ENCODE measurements around the gene GALNTL6.
"Not testable (repeated sequence)": the region's sequence is repeated elsewhere in the genome, so short reads cannot be mapped to it uniquely, and the experiment has no call there.

Gene GALNTL6

GRCh38 chr4:172887959-172888358 lies 1074.8 kb downstream of the GALNTL6 start:
- no peaks in the 10 kb centered on the region for H3K36me3 ChIP-seq (ENCODE audit: control insufficient read depth, insufficient read depth, low read length)
- H3K4me1 ChIP-seq (ENCODE audit: control insufficient read depth, insufficient read depth, low read length) = no peaks in the 10 kb centered on the region
- no peak overlapping the region for H3K9ac ChIP-seq (ENCODE audit: low read depth, low read length)
- H3K9me3 ChIP-seq (ENCODE audit: control insufficient read depth, insufficient read depth, low read length) = no peaks in the 10 kb centered on the region
- H3K27me3 ChIP-seq (ENCODE audit: control insufficient read depth, insufficient read depth, low read length) = no peaks in the 10 kb centered on the region
- H3K4me3 ChIP-seq (ENCODE audit: low read depth, low read length) = no peak overlapping the region

- Histone ChIP-seq H3K36me3 (ENCODE audit: control insufficient read depth, insufficient read depth, low read length) (no peaks in the 10 kb centered on the region), H3K4me3 (ENCODE audit: low read depth, low read length) (no peak overlapping the region), H3K4me1 (ENCODE audit: control insufficient read depth, insufficient read depth, low read length) (no peaks in the 10 kb centered on the region), H3K27me3 (ENCODE audit: control insufficient read depth, insufficient read depth, low read length) (no peaks in the 10 kb centered on the region), H3K9ac (ENCODE audit: low read depth, low read length) (no peak overlapping the region), H3K9me3 (ENCODE audit: control insufficient read depth, insufficient read depth, low read length) (no peaks in the 10 kb centered on the region)
Observed at GRCh38 chr4:172892300-172892699, 1079.1 kb downstream of the GALNTL6 start.

GRCh38 chr4:172895699-172896098 lies 1082.5 kb downstream of the GALNTL6 start:
- no peaks in the 10 kb centered on the region for H3K36me3 ChIP-seq (ENCODE audit: control insufficient read depth, insufficient read depth, low read length)
- H3K4me1 ChIP-seq (ENCODE audit: control insufficient read depth, insufficient read depth, low read length) = no peaks in the 10 kb centered on the region
- no peaks in the 10 kb centered on the region for H3K27me3 ChIP-seq (ENCODE audit: control insufficient read depth, insufficient read depth, low read length)
- H3K9ac ChIP-seq (ENCODE audit: low read depth, low read length) = no peak overlapping the region
- no peaks in the 10 kb centered on the region for H3K9me3 ChIP-seq (ENCODE audit: control insufficient read depth, insufficient read depth, low read length)
- no peak overlapping the region for H3K4me3 ChIP-seq (ENCODE audit: low read depth, low read length)

- Histone ChIP-seq H3K9me3 (ENCODE audit: control insufficient read depth, insufficient read depth, low read length) (no peaks in the 10 kb centered on the region), H3K36me3 (ENCODE audit: control insufficient read depth, insufficient read depth, low read length) (no peaks in the 10 kb centered on the region), H3K9ac (ENCODE audit: low read depth, low read length) (no peak overlapping the region), H3K4me1 (ENCODE audit: control insufficient read depth, insufficient read depth, low read length) (no peaks in the 10 kb centered on the region), H3K27me3 (ENCODE audit: control insufficient read depth, insufficient read depth, low read length) (no peaks in the 10 kb centered on the region), H3K4me3 (ENCODE audit: low read depth, low read length) (no peak overlapping the region)
Observed at GRCh38 chr4:172897046-172897445, 1083.8 kb downstream of the GALNTL6 start.

GRCh38 chr4:172898715-172899114 lies 1085.5 kb downstream of the GALNTL6 start:
- H3K9me3 ChIP-seq (ENCODE audit: control insufficient read depth, insufficient read depth, low read length) = no peaks in the 10 kb centered on the region
- H3K27me3 ChIP-seq (ENCODE audit: control insufficient read depth, insufficient read depth, low read length) = no peaks in the 10 kb centered on the region
- H3K36me3 ChIP-seq (ENCODE audit: control insufficient read depth, insufficient read depth, low read length) = no peaks in the 10 kb centered on the region
- no peak overlapping the region for H3K4me3 ChIP-seq (ENCODE audit: low read depth, low read length)
- H3K4me1 ChIP-seq (ENCODE audit: control insufficient read depth, insufficient read depth, low read length) = no peaks in the 10 kb centered on the region
- no peak overlapping the region for H3K9ac ChIP-seq (ENCODE audit: low read depth, low read length)

- Histone ChIP-seq H3K4me3 (ENCODE audit: low read depth, low read length) (no peak overlapping the region), H3K27me3 (ENCODE audit: control insufficient read depth, insufficient read depth, low read length) (no peaks in the 10 kb centered on the region), H3K9me3 (ENCODE audit: control insufficient read depth, insufficient read depth, low read length) (no peaks in the 10 kb centered on the region), H3K36me3 (ENCODE audit: control insufficient read depth, insufficient read depth, low read length) (no peaks in the 10 kb centered on the region), H3K9ac (ENCODE audit: low read depth, low read length) (no peak overlapping the region), H3K4me1 (ENCODE audit: control insufficient read depth, insufficient read depth, low read length) (no peaks in the 10 kb centered on the region)
Observed at GRCh38 chr4:172899861-172900260, 1086.7 kb downstream of the GALNTL6 start.

- no peaks in the 10 kb centered on the region for H3K27me3 ChIP-seq (ENCODE audit: control insufficient read depth, insufficient read depth, low read length)
- H3K9ac ChIP-seq (ENCODE audit: low read depth, low read length) = no peak overlapping the region
- H3K4me1 ChIP-seq (ENCODE audit: control insufficient read depth, insufficient read depth, low read length) = no peaks in the 10 kb centered on the region
- no peak overlapping the region for H3K4me3 ChIP-seq (ENCODE audit: low read depth, low read length)
- no peaks in the 10 kb centered on the region for H3K36me3 ChIP-seq (ENCODE audit: control insufficient read depth, insufficient read depth, low read length)
- H3K9me3 ChIP-seq (ENCODE audit: control insufficient read depth, insufficient read depth, low read length) = no peaks in the 10 kb centered on the region
Observed at GRCh38 chr4:172900900-172901299, 1087.7 kb downstream of the GALNTL6 start.

GRCh38 chr4:172912468-172912867 lies 1099.3 kb downstream of the GALNTL6 start:
- not testable (repeated sequence) for H3K4me1 ChIP-seq (ENCODE audit: control insufficient read depth, insufficient read depth, low read length); H3K9ac ChIP-seq (ENCODE audit: low read depth, low read length); H3K36me3 ChIP-seq (ENCODE audit: control insufficient read depth, insufficient read depth, low read length); H3K27me3 ChIP-seq (ENCODE audit: control insufficient read depth, insufficient read depth, low read length); H3K4me3 ChIP-seq (ENCODE audit: low read depth, low read length); H3K9me3 ChIP-seq (ENCODE audit: control insufficient read depth, insufficient read depth, low read length)

- not testable (repeated sequence) for H3K27me3 ChIP-seq (ENCODE audit: control insufficient read depth, insufficient read depth, low read length)
Observed at GRCh38 chr4:172917403-172917802, 1104.2 kb downstream of the GALNTL6 start.

GRCh38 chr4:172919269-172919668 lies 1106.1 kb downstream of the GALNTL6 start:
- H3K36me3 ChIP-seq (ENCODE audit: control insufficient read depth, insufficient read depth, low read length) = no peaks in the 10 kb centered on the region

More at GRCh38 chr4:172917403-172917802, 1104.2 kb downstream of the GALNTL6 start:
- H3K9me3 ChIP-seq (ENCODE audit: control insufficient read depth, insufficient read depth, low read length); H3K9ac ChIP-seq (ENCODE audit: low read depth, low read length); H3K4me1 ChIP-seq (ENCODE audit: control insufficient read depth, insufficient read depth, low read length); H3K4me3 ChIP-seq (ENCODE audit: low read depth, low read length); H3K36me3 ChIP-seq (ENCODE audit: control insufficient read depth, insufficient read depth, low read length): not testable (repeated sequence)

GRCh38 chr4:172927096-172927814 lies 1114.1 kb downstream of the GALNTL6 start:
- Histone ChIP-seq H3K36me3 (ENCODE audit: control insufficient read depth, insufficient read depth, low read length) (no peaks in the 10 kb centered on the region), H3K27me3 (ENCODE audit: control insufficient read depth, insufficient read depth, low read length) (no peaks in the 10 kb centered on the region), H3K9me3 (ENCODE audit: control insufficient read depth, insufficient read depth, low read length) (no peaks in the 10 kb centered on the region), H3K4me3 (ENCODE audit: low read depth, low read length) (no peak overlapping the region), H3K4me1 (ENCODE audit: control insufficient read depth, insufficient read depth, low read length) (no peaks in the 10 kb centered on the region), H3K9ac (ENCODE audit: low read depth, low read length) (no peak overlapping the region)

More at GRCh38 chr4:172919269-172919668, 1106.1 kb downstream of the GALNTL6 start:
- Histone ChIP-seq H3K4me3 (ENCODE audit: low read depth, low read length) (no peak overlapping the region), H3K9ac (ENCODE audit: low read depth, low read length) (no peak overlapping the region), H3K27me3 (ENCODE audit: control insufficient read depth, insufficient read depth, low read length) (no peaks in the 10 kb centered on the region), H3K4me1 (ENCODE audit: control insufficient read depth, insufficient read depth, low read length) (no peaks in the 10 kb centered on the region), H3K9me3 (ENCODE audit: control insufficient read depth, insufficient read depth, low read length) (no peaks in the 10 kb centered on the region)

- H3K4me3 ChIP-seq (ENCODE audit: low read depth, low read length) = no peak overlapping the region
- H3K27me3 ChIP-seq (ENCODE audit: control insufficient read depth, insufficient read depth, low read length) = no peaks in the 10 kb centered on the region
- H3K4me1 ChIP-seq (ENCODE audit: control insufficient read depth, insufficient read depth, low read length) = no peaks in the 10 kb centered on the region
Observed at GRCh38 chr4:172928347-172928746, 1115.1 kb downstream of the GALNTL6 start.

More at GRCh38 chr4:172928347-172928746, 1115.1 kb downstream of the GALNTL6 start:
- Histone ChIP-seq H3K9ac (ENCODE audit: low read depth, low read length) (no peak overlapping the region), H3K36me3 (ENCODE audit: control insufficient read depth, insufficient read depth, low read length) (no peaks in the 10 kb centered on the region), H3K9me3 (ENCODE audit: control insufficient read depth, insufficient read depth, low read length) (no peaks in the 10 kb centered on the region)

All from iPS-15b (cell line).